8988T (cell line): ENCODE data around the gene CEP63.

Experiments
- DNase-seq: peaks from one replicate; pipeline ENCODE4 v3.0.0; 2011

Gene CEP63

GRCh38 chr3:134471521-134472193, 14.2 kb upstream of the CEP63 start:
- no peak for DNase-seq

DNA sequence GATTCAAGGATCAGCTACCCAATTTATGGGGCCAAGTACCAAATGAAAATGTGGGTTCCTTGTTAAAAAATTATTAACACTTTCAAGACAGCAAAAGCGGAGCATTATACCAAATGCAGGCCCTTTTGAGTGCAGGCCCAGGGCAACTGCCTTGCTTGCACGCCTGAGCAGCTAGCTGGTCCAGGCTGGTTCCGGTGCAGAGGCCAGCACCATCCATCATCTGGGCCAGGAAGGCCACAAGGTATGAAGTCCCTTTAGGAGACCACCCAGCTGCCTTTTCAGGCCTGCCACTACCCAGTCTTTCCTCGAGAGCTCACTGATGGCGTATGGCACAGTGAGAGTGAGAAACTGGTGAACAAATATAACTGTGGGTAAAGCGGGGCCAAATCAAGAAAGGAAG, 13.0 kb upstream of the CEP63 start:
- DNase-seq, result no peak

DNA sequence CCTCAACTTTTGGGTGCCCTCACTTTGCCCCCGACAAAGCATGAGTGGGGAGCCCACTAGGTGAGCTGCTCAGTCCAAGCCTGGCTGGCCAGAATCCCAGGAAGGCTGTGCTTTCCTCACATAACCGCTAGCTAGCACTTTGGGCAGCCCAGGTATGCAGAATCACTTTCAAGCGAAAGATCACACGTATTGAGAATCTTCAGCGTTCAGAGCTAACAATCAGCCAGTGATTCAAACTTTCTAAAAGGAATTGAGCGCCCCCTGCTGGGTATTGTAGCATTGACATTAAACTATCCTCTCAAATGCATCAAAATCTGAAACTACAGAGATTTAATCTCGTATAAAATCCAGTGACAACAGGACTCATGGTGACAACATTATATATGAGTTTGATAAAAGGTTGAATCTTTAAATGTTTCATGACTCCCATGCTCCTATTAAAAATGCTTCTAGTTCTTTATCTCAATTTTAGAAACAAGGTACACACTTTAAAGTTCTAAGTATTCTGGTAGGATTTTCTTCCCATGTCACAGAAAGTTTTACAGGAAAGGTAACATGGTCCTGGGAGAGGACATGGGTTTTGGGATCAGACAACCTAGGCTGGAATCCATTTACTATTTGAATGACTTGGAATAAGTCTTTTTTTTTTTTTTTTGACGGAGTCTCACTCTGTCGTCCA, 11.8 kb upstream of the CEP63 start:
- no peak for DNase-seq

DNA sequence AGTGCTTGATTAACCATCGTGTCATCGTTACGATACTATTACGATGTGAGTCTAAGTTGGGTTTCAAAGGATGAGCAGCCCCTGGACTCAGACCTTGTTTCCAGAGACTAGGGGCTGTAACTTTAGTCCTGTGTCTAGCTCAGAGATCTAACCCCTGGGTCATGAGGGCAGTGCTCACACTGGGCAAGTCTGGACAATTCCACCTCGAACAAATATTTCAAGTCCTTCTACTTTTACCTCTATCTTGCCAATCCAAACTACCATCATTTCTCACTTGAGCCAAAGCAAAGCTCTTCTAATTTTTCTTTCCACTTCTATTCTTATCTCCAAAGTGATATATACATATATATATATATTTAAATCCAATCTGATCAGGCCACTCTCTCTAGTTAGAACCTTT, 10.9 kb upstream of the CEP63 start:
- no peak for DNase-seq

DNA sequence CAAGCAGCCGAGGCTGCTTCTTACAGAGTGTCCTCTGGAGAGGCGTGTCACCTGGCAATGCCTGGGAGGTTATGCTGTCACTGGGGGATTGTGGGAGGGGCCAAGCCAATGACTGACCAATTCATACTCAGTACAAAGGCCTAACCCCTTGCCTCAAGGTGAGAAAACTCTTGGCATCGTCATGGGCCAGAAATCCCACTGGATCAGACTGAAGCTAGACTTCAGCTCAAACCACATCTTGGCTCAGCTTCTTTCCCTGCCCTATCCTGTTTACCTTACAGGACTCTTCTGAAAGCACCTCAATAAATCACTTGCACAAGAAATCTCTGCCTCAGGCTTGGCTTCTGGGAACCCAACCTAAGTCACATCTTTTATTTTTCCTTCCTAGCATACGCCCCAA, 9.6 kb upstream of the CEP63 start:
- DNase-seq, result no peak

GRCh38 chr3:134477002-134477401, 8.9 kb upstream of the CEP63 start:
- DNase-seq, result no peak

- no peak for DNase-seq
These were observed 7.9 kb upstream of the CEP63 start for GRCh38 chr3:134477938-134478337.

GRCh38 chr3:134480546-134480945, 5.3 kb upstream of the CEP63 start:
- DNase-seq, result no peak

DNA sequence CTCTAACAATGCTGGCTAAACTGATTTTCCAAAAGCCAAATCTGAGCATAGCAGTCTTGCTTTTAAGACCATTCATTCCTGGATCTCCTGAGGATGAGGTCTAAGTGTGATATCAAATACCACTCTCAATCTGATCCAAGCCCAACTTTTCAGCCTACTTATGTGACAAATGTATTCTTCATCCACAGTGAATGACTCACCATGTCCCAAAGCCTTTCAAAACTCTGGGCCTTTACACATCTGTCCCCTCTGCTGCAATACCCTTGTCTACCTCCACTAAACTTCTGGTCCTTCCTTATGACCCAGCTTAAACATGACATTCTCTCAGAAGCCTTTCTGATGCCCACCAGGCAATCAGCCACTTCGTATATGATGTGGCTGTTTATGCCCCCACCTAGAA, 4.7 kb upstream of the CEP63 start:
- no peak for DNase-seq

- no peak for DNase-seq
These were observed 3.2 kb upstream of the CEP63 start for GRCh38 chr3:134482622-134483021.

- DNase-seq, result peak; percentile 26
These were observed 2.5 kb upstream of the CEP63 start for GRCh38 chr3:134483195-134483900.

- DNase-seq, result no peak
These were observed 661 bp upstream of the CEP63 start for GRCh38 chr3:134485075-134485717.

GRCh38 chr3:134486577-134487041, 752 bp downstream of the CEP63 start:
- DNase-seq, result no peak

GRCh38 chr3:134487406-134487805, 1.5 kb downstream of the CEP63 start:
- DNase-seq, result no peak

GRCh38 chr3:134494495-134494894, 8.6 kb downstream of the CEP63 start:
- DNase-seq, result no peak

DNA sequence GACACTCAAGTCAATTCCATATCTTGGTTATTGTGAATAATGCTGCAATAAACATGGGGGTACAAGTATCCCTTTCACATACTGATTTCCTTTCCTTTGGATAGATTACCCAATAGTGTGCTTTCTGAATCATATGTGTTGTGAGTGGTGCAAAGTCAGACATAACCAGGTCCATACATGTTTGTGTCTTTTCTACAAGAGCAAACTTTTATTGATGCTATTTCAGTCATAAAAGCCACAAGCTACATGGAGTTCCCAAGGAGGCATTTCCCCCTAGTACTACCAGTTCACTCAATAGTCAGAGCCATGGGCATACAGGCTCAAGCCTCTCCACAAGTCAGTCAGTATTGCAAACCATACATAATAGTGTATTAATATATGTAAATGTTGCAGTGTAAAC, 10.1 kb downstream of the CEP63 start:
- no peak for DNase-seq

GRCh38 chr3:134496471-134497071, 10.7 kb downstream of the CEP63 start:
- DNase-seq, result no peak

DNA sequence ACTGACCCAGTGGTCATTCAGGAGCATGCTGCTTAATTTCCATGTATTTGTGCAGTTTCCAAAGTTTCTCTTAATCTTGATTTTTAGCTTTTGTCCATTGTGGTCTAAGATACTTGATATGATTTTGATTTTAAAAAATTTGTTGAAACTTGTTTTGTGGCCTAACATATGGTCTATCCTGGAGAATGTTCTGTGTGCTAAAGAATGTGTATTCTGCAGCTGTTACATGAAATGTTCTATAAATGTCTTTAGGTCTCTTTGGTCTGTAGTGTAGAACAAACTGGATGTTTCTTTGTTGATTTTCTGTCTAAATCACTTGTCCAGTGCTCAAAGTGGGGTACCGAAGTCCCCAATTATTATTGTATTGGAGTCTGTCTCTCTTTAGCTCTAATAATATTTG, 17.4 kb downstream of the CEP63 start:
- no peak for DNase-seq

- DNase-seq, result no peak
These were observed 18.3 kb downstream of the CEP63 start for GRCh38 chr3:134504132-134504531.

DNA sequence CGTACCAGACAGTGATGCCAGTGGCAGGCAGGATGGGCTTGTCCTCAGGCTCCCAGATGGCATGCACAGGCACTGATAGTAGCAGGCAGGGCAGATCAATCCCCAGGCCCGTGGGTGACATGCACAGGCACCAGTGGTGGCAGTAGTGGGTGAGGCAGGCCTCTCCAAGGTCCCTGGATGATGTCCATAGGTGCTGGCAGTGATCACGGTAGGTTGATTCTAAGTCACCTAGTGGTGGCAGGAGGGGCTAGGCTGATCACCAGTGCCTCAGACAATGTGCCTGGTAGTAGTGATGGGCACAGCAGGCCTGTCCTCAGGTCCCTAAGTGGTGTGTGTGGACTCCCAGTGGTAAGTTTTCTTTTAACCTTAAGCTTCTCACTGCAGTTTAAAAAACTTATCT, 19.6 kb downstream of the CEP63 start:
- DNase-seq, result no peak

DNA sequence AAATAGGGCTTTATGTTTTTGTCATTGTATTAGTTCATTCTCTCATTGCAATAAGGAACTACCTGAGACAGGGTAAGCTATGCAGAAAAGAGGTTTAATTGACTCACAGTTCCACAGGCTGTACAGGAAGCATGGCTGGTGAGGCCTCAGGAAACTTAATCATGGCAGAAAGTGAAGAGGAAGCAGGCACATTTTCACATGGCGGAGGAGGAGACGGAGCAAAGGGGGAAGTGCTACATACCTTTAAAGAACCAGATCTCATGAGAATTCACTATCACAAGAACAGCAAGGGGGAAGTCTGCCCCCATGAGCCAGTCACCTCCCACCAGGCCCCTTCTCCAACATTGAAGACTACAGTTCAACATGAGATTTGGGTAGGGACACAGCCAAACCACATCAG, 25.6 kb downstream of the CEP63 start:
- no peak for DNase-seq

GRCh38 chr3:134516905-134517304, 31.0 kb downstream of the CEP63 start:
- no peak for DNase-seq

DNA sequence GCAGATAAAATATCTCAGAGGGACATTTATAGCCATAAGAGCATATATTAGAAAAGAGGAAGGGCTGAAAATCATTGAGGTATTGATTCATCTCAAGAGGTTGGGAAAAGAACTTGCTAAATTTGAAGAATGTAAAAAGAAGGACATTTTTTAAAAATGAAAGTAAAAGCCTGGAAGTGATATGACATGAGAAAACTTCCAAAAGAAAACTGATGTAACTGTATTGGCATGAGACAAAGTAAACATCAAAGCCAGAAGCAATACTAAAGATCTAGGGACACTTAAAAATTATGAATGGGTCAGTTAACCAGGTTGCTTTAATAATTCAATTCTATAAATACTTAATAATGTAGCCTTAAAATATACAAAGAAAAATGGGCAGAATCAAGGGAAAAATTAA, 31.9 kb downstream of the CEP63 start:
- DNase-seq, result no peak
